WTC11 (cell line): ENCODE results near the gene KCMF1. TPM values are rescaled to one million over a fixed set of nuclear protein-coding genes. Genes with fewer than 3 reads are reported as not detected.

Source experiments
- ATAC-seq: fragments of 200-7000 bp; cut with Tn5 transposase; 2 replicates; pipeline ENCODE4 v1.10.0; 2021; ENCODE audit warnings: mild to moderate bottlenecking, moderate library complexity
- CTCF ChIA-PET: fragments of 300-600 bp; sonication (Branson Sonifier 250); formaldehyde crosslinking; loops from one replicate; lab custom pipeline; 2021; ENCODE audit warnings: antibody characterized with exemption; lab: Charles Lee
- POLR2A ChIA-PET: fragments of 350-600 bp; sonication (Branson Sonifier 250); formaldehyde crosslinking; loops from one replicate; lab custom pipeline; 2021; ENCODE audit warnings: antibody characterized with exemption; lab: Charles Lee
- DNase-seq: peaks from one replicate; pipeline ENCODE4 v3.0.0; 2021; ENCODE audit warnings: low spot score
- H3K27ac Mint-ChIP-seq: 2 replicates; pipeline ENCODE4 v1.8.0; 2021; ENCODE audit warnings: mixed read lengths
- H3K27me3 Mint-ChIP-seq: 2 replicates; pipeline ENCODE4 v1.8.0; 2021; ENCODE audit warnings: low read depth, mild to moderate bottlenecking, moderate library complexity, mixed read lengths
- H3K36me3 Mint-ChIP-seq: 2 replicates; pipeline ENCODE4 v1.8.0; 2021; ENCODE audit warnings: mixed read lengths
- H3K4me1 Mint-ChIP-seq: 2 replicates; pipeline ENCODE4 v1.8.0; 2022; ENCODE audit warnings: mixed read lengths
- H3K4me3 Mint-ChIP-seq: 2 replicates; pipeline ENCODE4 v1.8.0; 2021; ENCODE audit warnings: mild to moderate bottlenecking, moderate library complexity, mixed read lengths
- H3K9me3 Mint-ChIP-seq: 2 replicates; pipeline ENCODE4 v1.8.0; 2021; ENCODE audit warnings: mixed read lengths
- AFF4 ChIP-seq: sonication (generic); formaldehyde crosslinking; IDR thresholded peaks from 2 replicates; pipeline ENCODE4 v1.8.1; 2023; ENCODE audit warnings: mild to moderate bottlenecking, missing genetic modification reagents, borderline replicate concordance
- AR ChIP-seq: fragments of 250-450 bp; sonication (Bioruptor Pico); IDR thresholded peaks from 2 replicates; pipeline ENCODE4 v1.9.0; 2021; ENCODE audit warnings: mild to moderate bottlenecking
- CDX4 ChIP-seq: fragments of 250-450 bp; sonication (Bioruptor Pico); IDR thresholded peaks from 2 replicates; pipeline ENCODE4 v1.9.0; 2021; ENCODE audit warnings: moderate library complexity, mild to moderate bottlenecking, inconsistent platforms, borderline replicate concordance
- CREM ChIP-seq: sonication (generic); formaldehyde crosslinking; IDR thresholded peaks from 2 replicates; pipeline ENCODE4 v1.8.1; 2022; ENCODE audit warnings: mild to moderate bottlenecking, missing genetic modification reagents, moderate library complexity
- CTCF ChIP-seq: fragments of 200-600 bp; IDR thresholded peaks from 2 replicates; pipeline ENCODE4 v1.8.0; 2022; ENCODE audit warnings: antibody characterized with exemption
- E2F4 ChIP-seq: sonication (generic); formaldehyde crosslinking; IDR thresholded peaks from 2 replicates; pipeline ENCODE4 v1.8.1; 2022; ENCODE audit warnings: low read depth, mild to moderate bottlenecking, moderate library complexity, missing genetic modification reagents, borderline replicate concordance
- FOXP1 ChIP-seq: sonication (generic); formaldehyde crosslinking; IDR thresholded peaks from 2 replicates; pipeline ENCODE4 v1.8.0; 2022; ENCODE audit warnings: missing genetic modification reagents, mild to moderate bottlenecking, moderate library complexity, borderline replicate concordance
- GABPB1 ChIP-seq: sonication (generic); formaldehyde crosslinking; IDR thresholded peaks from 2 replicates; pipeline ENCODE4 v1.8.1; 2023; ENCODE audit warnings: mild to moderate bottlenecking, missing genetic modification reagents
- HMGA2 ChIP-seq: fragments of 250-450 bp; sonication (Bioruptor Pico); IDR thresholded peaks from 2 replicates; pipeline ENCODE4 v1.4.0; 2021; ENCODE audit warnings: mild to moderate bottlenecking, moderate library complexity
- IRF2 ChIP-seq: sonication (generic); formaldehyde crosslinking; IDR thresholded peaks from 2 replicates; pipeline ENCODE4 v1.8.0; 2022; ENCODE audit warnings: low read depth, missing genetic modification reagents, borderline replicate concordance
- NFYB ChIP-seq: sonication (generic); formaldehyde crosslinking; conservative IDR thresholded peaks from 2 replicates; pipeline ENCODE4 v1.8.0; 2022; ENCODE audit warnings: low read depth, missing genetic modification reagents
- OVOL2 ChIP-seq: fragments of 250-450 bp; sonication (Bioruptor Pico); IDR thresholded peaks from 2 replicates; pipeline ENCODE4 v1.9.0; 2021; ENCODE audit warnings: mild to moderate bottlenecking, borderline replicate concordance
- RORB ChIP-seq: fragments of 250-450 bp; sonication (Bioruptor Pico); IDR thresholded peaks from 2 replicates; pipeline ENCODE4 v1.9.0; 2021; ENCODE audit warnings: mild to moderate bottlenecking
- SOX15 ChIP-seq: fragments of 250-450 bp; sonication (Bioruptor Pico); IDR thresholded peaks from 2 replicates; pipeline ENCODE4 v1.9.0; 2021; ENCODE audit warnings: mild to moderate bottlenecking
- TP53 ChIP-seq: sonication (generic); formaldehyde crosslinking; IDR thresholded peaks from 2 replicates; pipeline ENCODE4 v1.8.1; 2023; ENCODE audit warnings: mild to moderate bottlenecking, missing genetic modification reagents
- USF2 ChIP-seq: sonication (generic); formaldehyde crosslinking; IDR thresholded peaks from 2 replicates; pipeline ENCODE4 v1.8.1; 2023; ENCODE audit warnings: mild to moderate bottlenecking, missing genetic modification reagents, moderate library complexity
- ZBTB21 ChIP-seq: sonication (generic); formaldehyde crosslinking; IDR thresholded peaks from 2 replicates; pipeline ENCODE4 v1.8.1; 2023; ENCODE audit warnings: mild to moderate bottlenecking, missing genetic modification reagents, borderline replicate concordance
- ZNF138 ChIP-seq: sonication (generic); formaldehyde crosslinking; conservative IDR thresholded peaks from 2 replicates; pipeline ENCODE4 v1.8.1; 2022; ENCODE audit warnings: mild to moderate bottlenecking, moderate library complexity, missing genetic modification reagents
- ZNF317 ChIP-seq: sonication (generic); formaldehyde crosslinking; IDR thresholded peaks from 2 replicates; pipeline ENCODE4 v1.8.1; 2023; ENCODE audit warnings: low read depth, mild to moderate bottlenecking, moderate library complexity, missing genetic modification reagents, borderline replicate concordance
- ZNF416 ChIP-seq: fragments of 250-450 bp; sonication (Bioruptor Pico); IDR thresholded peaks from 2 replicates; pipeline ENCODE4 v1.9.0; 2021; ENCODE audit warnings: mild to moderate bottlenecking, inconsistent platforms
- total RNA-seq: library from RNA; stranded (reverse); gene quantifications from 3 replicates; pipeline ENCODE4 v1.2.3, GENCODE V29; 2021

The KCMF1 gene
- total RNA-seq, 1 experiment from 2014 or later = 117 TPM

DNA sequence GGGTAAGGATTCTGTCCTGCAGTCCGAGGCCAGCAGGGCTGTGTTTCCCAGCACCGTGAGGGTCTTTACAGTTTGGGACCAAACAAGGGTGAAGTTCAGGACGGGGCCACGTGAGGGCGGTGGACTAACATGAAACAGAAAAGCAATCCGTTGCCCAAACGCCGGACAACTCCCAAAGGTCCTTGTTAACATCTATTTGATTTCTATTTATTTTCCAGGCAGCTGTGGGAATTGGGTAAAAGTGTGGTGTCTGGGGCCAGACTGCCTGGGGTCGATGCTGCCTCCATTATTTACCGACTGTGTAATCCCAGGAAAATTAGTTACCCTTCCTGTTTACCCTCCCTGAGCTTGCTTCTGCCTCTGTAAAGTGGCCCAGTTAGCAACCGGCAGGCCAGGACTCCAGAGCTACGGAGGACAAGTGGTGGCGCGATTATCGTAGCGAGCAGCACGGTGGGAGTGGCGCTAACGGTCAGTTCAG lies 96.0 kb downstream of the KCMF1 start:
- peak; percentile 66 for TF ChIP-seq CTCF
- peak; percentile 55; the same call in 1 of the 2 replicates for TF ChIP-seq USF2 (CRISPR knock-in tag)
- no peak for TF ChIP-seq ZBTB21 (CRISPR knock-in tag)
- TF ChIP-seq ZNF416 = no peak
- no peak for TF ChIP-seq SOX15 (CRISPR knock-in tag)
- no peak for TF ChIP-seq NFYB (CRISPR knock-in tag)
- TF ChIP-seq AFF4 = no peak
- no peak for TF ChIP-seq OVOL2
- TF ChIP-seq GABPB1 (CRISPR knock-in tag) = no peak
- TF ChIP-seq CDX4 = no peak
- TF ChIP-seq E2F4 (CRISPR knock-in tag) = no peak
- TF ChIP-seq ZNF317 (CRISPR knock-in tag) = peak; percentile 92
- no peak for TF ChIP-seq HMGA2 (CRISPR knock-in tag)
- no peak for TF ChIP-seq TP53
- no peak for TF ChIP-seq AR (CRISPR knock-in tag)
- no peak for TF ChIP-seq IRF2 (CRISPR knock-in tag)
- TF ChIP-seq FOXP1 (CRISPR knock-in tag) = no peak
- TF ChIP-seq ZNF138 (CRISPR knock-in tag) = no peak
- TF ChIP-seq CREM (CRISPR knock-in tag) = no peak
- no peak for TF ChIP-seq RORB (CRISPR knock-in tag)
- H3K4me1 Mint-ChIP-seq = peaks cover 25% of the 10 kb centered on the region

More for the DNA sequence above, 96.0 kb downstream of the KCMF1 start:
- peak; percentile 86 for ATAC-seq
- ChIA-PET POLR2A (interaction anchor here (0.8 to 1.1 kb wide), 3 partner anchors 8 to 218 kb away, joined by 3 to 4 read pairs (median 3); no protein-coding TSS in a partner anchor), CTCF (interaction anchor here (0.6 to 5.5 kb wide), 52 partner anchors 8 to 1788 kb away, joined by 3 to 138 read pairs (median 5); partner anchors contain the start of genes ELMOD3, RETSAT, TCF7L1 and TGOLN2)
- Mint-ChIP-seq H3K27ac (no peak overlapping the region), H3K27me3 (peaks cover 30% of the 10 kb centered on the region), H3K9me3 (0 out of 2 replicates have a peak, but pooled peaks cover 6% of the 10 kb centered on the region), H3K36me3 (no peaks in the 10 kb centered on the region), H3K4me3 (peak overlapping the region; percentile 55)
- peak; percentile 93 for DNase-seq
